ENCODE data around the gene NOB1.

GRCh38 chr16:69711115-69711740 lies 43.5 kb downstream of the NOB1 start:
- TF ChIP-seq CTCF (IDR thresholded peaks at IDR 0.05), result no peak
- TF ChIP-seq POLR2A (IDR thresholded peaks at IDR 0.05), result no peak
